ENCODE data around the gene CIAO2B. TPM values are rescaled to one million over a fixed set of nuclear protein-coding genes. Genes with fewer than 3 reads are reported as not detected.

Gene CIAO2B
- total RNA-seq, 1 experiment from 2014 or later = 83.0 TPM

DNA sequence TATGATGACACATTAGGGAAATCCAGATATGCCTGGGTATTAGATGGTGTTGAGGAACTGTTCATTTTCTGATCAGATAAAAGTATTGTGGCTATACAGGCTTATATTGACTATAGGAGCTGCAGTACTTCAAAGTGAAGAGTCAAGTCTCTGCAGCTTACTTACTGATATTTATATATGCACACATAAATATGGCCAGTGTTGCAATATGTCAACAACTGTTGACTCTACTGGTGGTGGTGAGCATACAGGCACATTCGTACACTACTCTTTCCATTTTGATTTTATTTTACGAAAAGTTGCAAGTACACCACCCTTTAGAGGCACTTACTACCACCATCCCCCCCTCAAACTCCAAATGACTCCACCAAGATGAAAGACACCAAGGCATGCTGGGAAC lies 2.5 kb downstream of the CIAO2B start:
- Histone ChIP-seq H3K9ac (ENCODE audit: extremely low read depth, insufficient read length, low read length) (no peak overlapping the region), H4K8ac (replicated peaks; ENCODE audit: insufficient read length, low read depth, low read length) (no peak overlapping the region), H2BK12ac (ENCODE audit: insufficient read length, low read depth, low read length) (no peak overlapping the region), H2BK20ac (ENCODE audit: low read depth, low read length, poor library complexity, severe bottlenecking) (no peak overlapping the region), H3K23ac (ENCODE audit: insufficient read length, low read depth, low read length) (no peak overlapping the region), H3K4ac (ENCODE audit: low read depth, low read length) (no peak overlapping the region), H3K9me3 (ENCODE audit: control insufficient read depth, low read depth, low read length) (no peaks in the 10 kb centered on the region), H3K18ac (ENCODE audit: insufficient read length, low read depth, low read length) (no peak overlapping the region), H3K14ac (ENCODE audit: insufficient read depth, low read length) (no peak overlapping the region), H2BK120ac (ENCODE audit: low read depth, low read length, poor library complexity, severe bottlenecking) (no peak overlapping the region), H3K4me2 (ENCODE audit: insufficient read depth, insufficient read length, low read length) (no peak overlapping the region), H3K23me2 (ENCODE audit: insufficient read length, low read depth, low read length, poor library complexity, severe bottlenecking) (peaks cover 16% of the 10 kb centered on the region), H4K5ac (ENCODE audit: insufficient read length, low read depth, low read length) (no peak overlapping the region), H3K27me3 (ENCODE audit: insufficient read depth, low read length) (no peaks in the 10 kb centered on the region; the same call in 1 of the 2 replicates), H3K79me1 (ENCODE audit: insufficient read depth, low read depth, low read length, poor library complexity, severe bottlenecking) (no peaks in the 10 kb centered on the region), H2AK5ac (ENCODE audit: insufficient read length, low read length) (no peak overlapping the region), H3K79me2 (ENCODE audit: insufficient read depth, low read length) (no peaks in the 10 kb centered on the region), H4K20me1 (ENCODE audit: control insufficient read depth, insufficient read depth, insufficient read length) (no peaks in the 10 kb centered on the region), H4K91ac (ENCODE audit: insufficient read length, low read depth, low read length) (no peak overlapping the region), H2AFZ (ENCODE audit: low read length) (no peak overlapping the region), H2BK15ac (ENCODE audit: low read depth, low read length) (no peak overlapping the region), H3K56ac (ENCODE audit: insufficient read length, low read depth, low read length) (no peak overlapping the region), H3K4me1 (ENCODE audit: insufficient read depth, low read length) (no peaks in the 10 kb centered on the region), H2BK5ac (ENCODE audit: insufficient read length, low read length) (no peak overlapping the region), H3T11ph (ENCODE audit: low read length) (no peak overlapping the region), H3K27ac (ENCODE audit: insufficient read length, low read depth, low read length) (no peak overlapping the region)
- Mint-ChIP-seq H3K27me3 (ENCODE audit: low read depth) (peaks cover 18% of the 10 kb centered on the region), H3K9me3 (no peaks in the 10 kb centered on the region), H3K36me3 (ENCODE audit: insufficient read depth in 1 of 3, low read depth in 3 of 3) (peaks cover 5 to 15% (median 6%) of the 10 kb centered on the region in 3 experiments), H3K4me1 (peaks cover 26 to 35% of the 10 kb centered on the region in 2 experiments), H3K4me3 (no peak overlapping the region), H3K27ac (no peak overlapping the region)
- TF ChIP-seq CTCF (conservative IDR thresholded peaks at IDR 0.05) = no peak
- WGBS (ENCODE audit: extremely low coverage, insufficient read length, low lambda C conversion rate) = no CpG with 5 or more reads among the region's 2 CpGs
- no peak for DNase-seq
